H9 (cell line): ENCODE results near the gene KLHDC7B. TPM values are rescaled to one million over a fixed set of nuclear protein-coding genes. Genes with fewer than 3 reads are reported as not detected.
A peak's percentile ranks its signal among the peaks of the same experiment; 100 is the strongest.

Experiments used
- DNase-seq: peaks from one replicate; pipeline ENCODE4 v3.0.0-alpha.2; 2017
- H2AFZ ChIP-seq: one replicate; pipeline ENCODE4 v1.6.1; 2013; ENCODE audit warnings: mild to moderate bottlenecking, low read length, control low read depth, moderate library complexity
- H2AK5ac ChIP-seq: 2 replicates; pipeline ENCODE4 v1.6.1; 2013; ENCODE audit warnings: low read length, control low read depth, mixed read lengths; ENCODE audit not compliant: insufficient read length
- H2BK120ac ChIP-seq: one replicate; pipeline ENCODE4 v1.6.1; 2013; ENCODE audit warnings: low read depth, mild to moderate bottlenecking, low read length, control low read depth, inconsistent platforms; ENCODE audit not compliant: poor library complexity, severe bottlenecking
- H2BK12ac ChIP-seq: 2 replicates; pipeline ENCODE4 v1.6.1; 2013; ENCODE audit warnings: low read length, control low read depth, mixed read lengths, low read depth; ENCODE audit not compliant: insufficient read length
- H2BK15ac ChIP-seq: 2 replicates; pipeline ENCODE4 v1.6.1; 2013; ENCODE audit warnings: low read depth, low read length, control low read depth
- H2BK20ac ChIP-seq: one replicate; pipeline ENCODE4 v1.6.1; 2013; ENCODE audit warnings: low read depth, mild to moderate bottlenecking, low read length, control low read depth, inconsistent platforms; ENCODE audit not compliant: poor library complexity, severe bottlenecking
- H2BK5ac ChIP-seq: 2 replicates; pipeline ENCODE4 v1.6.1; 2013; ENCODE audit warnings: low read length, control low read depth, mixed read lengths; ENCODE audit not compliant: insufficient read length
- H3K14ac ChIP-seq: 2 replicates; pipeline ENCODE4 v1.6.1; 2013; ENCODE audit warnings: low read length, control low read depth; ENCODE audit not compliant: insufficient read depth
- H3K18ac ChIP-seq: 2 replicates; pipeline ENCODE4 v1.6.1; 2013; ENCODE audit warnings: low read depth, mild to moderate bottlenecking, mixed read lengths, low read length, control low read depth; ENCODE audit not compliant: insufficient read length
- H3K23ac ChIP-seq: 2 replicates; pipeline ENCODE4 v1.6.1; 2013; ENCODE audit warnings: low read length, control low read depth, mixed read lengths, low read depth; ENCODE audit not compliant: insufficient read length
- H3K23me2 ChIP-seq: 2 replicates; pipeline ENCODE4 v1.6.1; 2013; ENCODE audit warnings: low read depth, mild to moderate bottlenecking, mixed read lengths, low read length, control low read depth; ENCODE audit not compliant: insufficient read length, poor library complexity, severe bottlenecking
- H3K27ac ChIP-seq: 2 replicates; pipeline ENCODE4 v1.5.1; 2013; ENCODE audit warnings: low read length, control low read depth, mixed read lengths, low read depth; ENCODE audit not compliant: insufficient read length
- H3K27me3 ChIP-seq: 2 replicates; pipeline ENCODE4 v1.6.1; 2013; ENCODE audit warnings: low read length, control low read depth, inconsistent platforms; ENCODE audit not compliant: insufficient read depth
- H3K4ac ChIP-seq: 2 replicates; pipeline ENCODE4 v1.6.1; 2013; ENCODE audit warnings: low read depth, mild to moderate bottlenecking, control low read depth, inconsistent platforms, low read length, moderate library complexity
- H3K4me1 ChIP-seq: 2 replicates; pipeline ENCODE4 v1.6.1; 2013; ENCODE audit warnings: low read length, control low read depth, inconsistent platforms; ENCODE audit not compliant: insufficient read depth
- H3K4me2 ChIP-seq: 2 replicates; pipeline ENCODE4 v1.6.1; 2013; ENCODE audit warnings: low read length, control low read depth, mixed read lengths; ENCODE audit not compliant: insufficient read length, insufficient read depth
- H3K56ac ChIP-seq: 2 replicates; pipeline ENCODE4 v1.6.1; 2013; ENCODE audit warnings: low read depth, mild to moderate bottlenecking, mixed read lengths, low read length, control low read depth; ENCODE audit not compliant: insufficient read length
- H3K79me1 ChIP-seq: 2 replicates; pipeline ENCODE4 v1.6.1; 2013; ENCODE audit warnings: low read depth, mild to moderate bottlenecking, moderate library complexity, low read length, control low read depth, inconsistent platforms; ENCODE audit not compliant: insufficient read depth, poor library complexity, severe bottlenecking
- H3K79me2 ChIP-seq: 2 replicates; pipeline ENCODE4 v1.6.1; 2013; ENCODE audit warnings: low read length, control low read depth, inconsistent platforms; ENCODE audit not compliant: insufficient read depth
- H3K9ac ChIP-seq: 2 replicates; pipeline ENCODE4 v1.6.1; 2013; ENCODE audit warnings: low read length, control low read depth, mixed read lengths; ENCODE audit not compliant: insufficient read length; ENCODE audit errors: extremely low read depth
- H3K9me3 ChIP-seq: one replicate; pipeline ENCODE4 v1.6.1; 2013; ENCODE audit warnings: low read depth, low read length, inconsistent platforms; ENCODE audit not compliant: control insufficient read depth
- H3T11ph ChIP-seq: one replicate; pipeline ENCODE4 v1.6.1; 2013; ENCODE audit warnings: mild to moderate bottlenecking, low read length, control low read depth, inconsistent platforms
- H4K20me1 ChIP-seq: one replicate; pipeline ENCODE4 v1.6.1; 2013; ENCODE audit not compliant: control insufficient read depth, insufficient read length, insufficient read depth
- H4K5ac ChIP-seq: 2 replicates; pipeline ENCODE4 v1.6.1; 2013; ENCODE audit warnings: low read depth, mild to moderate bottlenecking, mixed read lengths, low read length, control low read depth; ENCODE audit not compliant: insufficient read length
- H4K8ac ChIP-seq: replicated peaks from 2 replicates; pipeline ENCODE4 v1.6.1; 2013; ENCODE audit warnings: low read length, control low read depth, mixed read lengths, low read depth; ENCODE audit not compliant: insufficient read length
- H4K91ac ChIP-seq: 2 replicates; pipeline ENCODE4 v1.6.1; 2013; ENCODE audit warnings: low read depth, mild to moderate bottlenecking, moderate library complexity, mixed read lengths, low read length, control low read depth; ENCODE audit not compliant: insufficient read length
- H3K27ac Mint-ChIP-seq, 3 experiments: 2 replicates in 2 of 3; 3 replicates in 1 of 3; pipeline ENCODE4 v1.8.0; 2020 to 2021; ENCODE audit warnings: mixed read lengths in 3 of 3, mild to moderate bottlenecking in 1 of 3, moderate library complexity in 1 of 3
- H3K27me3 Mint-ChIP-seq: 2 replicates; pipeline ENCODE4 v1.8.0; 2021; ENCODE audit warnings: low read depth, mild to moderate bottlenecking, moderate library complexity, mixed read lengths
- H3K36me3 Mint-ChIP-seq, 3 experiments: 2 replicates in 2 of 3; 3 replicates in 1 of 3; pipeline ENCODE4 v1.8.0; 2020 to 2021; ENCODE audit warnings: low read depth in 3 of 3, mixed read lengths in 3 of 3; ENCODE audit not compliant: insufficient read depth in 1 of 3
- H3K4me1 Mint-ChIP-seq, 2 experiments: 2 replicates each; pipeline ENCODE4 v1.8.0; 2020; ENCODE audit warnings: mixed read lengths in 2 of 2
- H3K4me3 Mint-ChIP-seq, 2 experiments: 2 replicates in 1 of 2; 3 replicates in 1 of 2; pipeline ENCODE4 v1.8.0; 2020 to 2021; ENCODE audit warnings: mild to moderate bottlenecking in 2 of 2, mixed read lengths in 2 of 2, moderate library complexity in 1 of 2
- H3K9me3 Mint-ChIP-seq, 2 experiments: 2 replicates in 1 of 2; 3 replicates in 1 of 2; pipeline ENCODE4 v1.8.0; 2020; ENCODE audit warnings: mild to moderate bottlenecking in 2 of 2, mixed read lengths in 2 of 2, moderate library complexity in 1 of 2
- WGBS: extraction: QIAGEN DNeasy Blood & Tissue Kit; methylation state at CpG from one replicate; pipeline ENCODE4 v1.1.7; 2013; ENCODE audit warnings: missing lambda C conversion rate, low lambda C conversion rate, mixed read lengths; ENCODE audit not compliant: insufficient read length; ENCODE audit errors: extremely low coverage; 5-methylcytosine and 5-hydroxymethylcytosine counted together
- total RNA-seq: library from RNA; stranded (reverse); gene quantifications from 2 replicates; pipeline ENCODE4 v1.2.1, GENCODE V29; 2021
- TF ChIP-seq, protein P1 (sequence below): fragments of 200-600 bp; sonication (generic); conservative IDR thresholded peaks from 3 replicates; pipeline ENCODE4 v1.8.0; 2021; ENCODE audit warnings: antibody characterized with exemption, mild to moderate bottlenecking

Gene KLHDC7B
- total RNA-seq, 1 experiment from 2014 or later = not detected

- Histone ChIP-seq H3T11ph (no peak overlapping the region), H2AFZ (no peak overlapping the region), H3K14ac (no peak overlapping the region), H3K9me3 (no peaks in the 10 kb centered on the region), H3K79me1 (no peaks in the 10 kb centered on the region), H2BK5ac (no peak overlapping the region), H3K23me2 (peaks cover 2% of the 10 kb centered on the region), H3K23ac (no peak overlapping the region), H3K9ac (no peak overlapping the region), H3K4me1 (no peaks in the 10 kb centered on the region), H3K4me2 (no peak overlapping the region), H4K5ac (no peak overlapping the region), H2BK120ac (no peak overlapping the region), H3K27me3 (no peaks in the 10 kb centered on the region; the same call in 1 of the 2 replicates), H3K79me2 (no peaks in the 10 kb centered on the region), H4K8ac (no peak overlapping the region), H3K56ac (no peak overlapping the region), H3K4ac (no peak overlapping the region), H4K20me1 (no peaks in the 10 kb centered on the region), H2BK12ac (no peak overlapping the region), H2BK20ac (no peak overlapping the region), H3K18ac (no peak overlapping the region), H3K27ac (no peak overlapping the region), H2BK15ac (no peak overlapping the region), H4K91ac (no peak overlapping the region), H2AK5ac (no peak overlapping the region)
- WGBS = no CpG with 5 or more reads among the region's 52 CpGs
- Mint-ChIP-seq H3K4me3 (peak overlapping the region; percentile 27 to 46; a peak in 3 of 5 replicates), H3K4me1 (no peaks in the 10 kb centered on the region), H3K9me3 (no peaks in the 10 kb centered on the region; a peak in 1 of 5 replicates), H3K27ac (no peak overlapping the region), H3K36me3 (no peaks in the 10 kb centered on the region), H3K27me3 (peaks cover 49% of the 10 kb centered on the region)
- peak; percentile 89 for DNase-seq
- TF ChIP-seq, protein P1, sequence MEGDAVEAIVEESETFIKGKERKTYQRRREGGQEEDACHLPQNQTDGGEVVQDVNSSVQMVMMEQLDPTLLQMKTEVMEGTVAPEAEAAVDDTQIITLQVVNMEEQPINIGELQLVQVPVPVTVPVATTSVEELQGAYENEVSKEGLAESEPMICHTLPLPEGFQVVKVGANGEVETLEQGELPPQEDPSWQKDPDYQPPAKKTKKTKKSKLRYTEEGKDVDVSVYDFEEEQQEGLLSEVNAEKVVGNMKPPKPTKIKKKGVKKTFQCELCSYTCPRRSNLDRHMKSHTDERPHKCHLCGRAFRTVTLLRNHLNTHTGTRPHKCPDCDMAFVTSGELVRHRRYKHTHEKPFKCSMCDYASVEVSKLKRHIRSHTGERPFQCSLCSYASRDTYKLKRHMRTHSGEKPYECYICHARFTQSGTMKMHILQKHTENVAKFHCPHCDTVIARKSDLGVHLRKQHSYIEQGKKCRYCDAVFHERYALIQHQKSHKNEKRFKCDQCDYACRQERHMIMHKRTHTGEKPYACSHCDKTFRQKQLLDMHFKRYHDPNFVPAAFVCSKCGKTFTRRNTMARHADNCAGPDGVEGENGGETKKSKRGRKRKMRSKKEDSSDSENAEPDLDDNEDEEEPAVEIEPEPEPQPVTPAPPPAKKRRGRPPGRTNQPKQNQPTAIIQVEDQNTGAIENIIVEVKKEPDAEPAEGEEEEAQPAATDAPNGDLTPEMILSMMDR = peak; percentile 78
Observed at GRCh38 chr22:50544078-50544745, 1.5 kb upstream of the KLHDC7B start.
